Ishikawa (cell line): Measurements from ENCODE around the gene CUL9.

Source experiments
- CEBPB ChIP-seq: IDR thresholded peaks from 2 replicates; pipeline ENCODE4 v1.6.1; 2012
- CREB1 ChIP-seq: IDR thresholded peaks from 2 replicates; pipeline ENCODE4 v1.6.1; 2012; ENCODE audit warnings: low read depth
- EGR1 ChIP-seq: IDR thresholded peaks from 2 replicates; pipeline ENCODE4 v1.6.1; 2012
- EP300 ChIP-seq: IDR thresholded peaks from 2 replicates; pipeline ENCODE4 v1.6.1; 2012; ENCODE audit warnings: borderline replicate concordance
- FOXM1 ChIP-seq: IDR thresholded peaks from 2 replicates; pipeline ENCODE4 v1.6.1; 2012; ENCODE audit warnings: low read depth, borderline replicate concordance
- NFIC ChIP-seq: IDR thresholded peaks from 2 replicates; pipeline ENCODE4 v1.6.1; 2012
- RAD21 ChIP-seq: IDR thresholded peaks from 2 replicates; pipeline ENCODE4 v1.6.1; 2012; ENCODE audit warnings: low read depth
- REST ChIP-seq: IDR thresholded peaks from 2 replicates; pipeline ENCODE4 v1.6.1; 2012; ENCODE audit warnings: low read depth, mild to moderate bottlenecking
- TAF1 ChIP-seq: IDR thresholded peaks from 2 replicates; pipeline ENCODE4 v1.6.1; 2012; ENCODE audit warnings: low read depth, mild to moderate bottlenecking
- TCF12 ChIP-seq: IDR thresholded peaks from 2 replicates; pipeline ENCODE4 v1.6.1; 2012; ENCODE audit warnings: low read depth
- TEAD4 ChIP-seq: IDR thresholded peaks from 2 replicates; pipeline ENCODE4 v1.6.1; 2012
- USF1 ChIP-seq: IDR thresholded peaks from 2 replicates; pipeline ENCODE4 v1.6.1; 2012
- YY1 ChIP-seq: IDR thresholded peaks from 2 replicates; pipeline ENCODE4 v1.6.1; 2012; ENCODE audit warnings: low read depth
- ZBTB7A ChIP-seq: IDR thresholded peaks from 2 replicates; pipeline ENCODE4 v1.6.1; 2012; ENCODE audit warnings: low read depth
- TF ChIP-seq, protein P1 (sequence below): IDR thresholded peaks from 2 replicates; pipeline ENCODE4 v1.6.1; 2012

Gene CUL9

DNA sequence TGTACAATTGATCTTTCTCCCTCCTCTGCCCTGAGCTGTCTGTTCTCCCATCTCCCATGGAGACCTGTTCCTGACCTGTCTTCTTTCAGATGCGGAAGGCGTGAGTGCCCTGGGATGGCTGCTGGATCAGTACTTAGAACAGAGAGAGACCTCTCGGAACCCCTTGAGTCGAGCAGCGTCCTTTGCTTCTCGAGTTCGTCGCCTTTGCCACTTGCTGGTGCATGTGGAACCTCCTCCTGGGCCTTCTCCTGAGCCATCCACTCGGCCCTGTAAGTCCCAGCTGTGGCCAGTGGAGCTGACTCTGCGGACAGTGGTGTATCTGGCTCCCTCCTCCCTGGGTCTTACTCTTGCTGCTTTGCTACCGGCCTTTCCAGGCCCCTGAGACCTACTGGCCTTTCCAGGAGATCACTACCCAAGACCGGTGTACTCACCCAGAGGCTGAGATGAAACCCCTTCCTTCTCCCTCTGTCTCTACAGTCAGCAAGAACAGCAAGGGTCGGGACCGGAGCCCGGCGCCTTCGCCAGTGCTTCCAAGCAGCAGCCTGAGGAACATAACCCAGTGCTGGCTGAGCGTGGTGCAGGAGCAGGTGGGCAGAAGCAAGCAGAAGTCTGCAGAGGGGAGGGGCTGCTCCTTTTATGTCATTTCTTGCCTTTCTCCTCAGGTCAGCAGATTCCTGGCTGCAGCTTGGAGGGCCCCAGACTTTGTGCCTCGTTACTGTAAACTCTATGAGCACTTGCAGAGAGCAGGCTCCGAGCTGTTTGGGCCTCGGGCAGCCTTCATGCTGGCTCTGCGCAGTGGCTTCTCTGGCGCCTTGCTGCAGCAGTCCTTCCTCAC is 22.5 kb downstream of the CUL9 start:
- no peak for TF ChIP-seq EGR1
- TF ChIP-seq TCF12 = no peak
- TF ChIP-seq USF1 = no peak
- no peak for TF ChIP-seq TAF1
- TF ChIP-seq CREB1 = no peak
- TF ChIP-seq NFIC = no peak
- TF ChIP-seq EP300 = no peak
- no peak for TF ChIP-seq ZBTB7A
- TF ChIP-seq CEBPB = no peak
- TF ChIP-seq, protein P1, sequence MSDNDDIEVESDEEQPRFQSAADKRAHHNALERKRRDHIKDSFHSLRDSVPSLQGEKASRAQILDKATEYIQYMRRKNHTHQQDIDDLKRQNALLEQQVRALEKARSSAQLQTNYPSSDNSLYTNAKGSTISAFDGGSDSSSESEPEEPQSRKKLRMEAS = no peak
- TF ChIP-seq RAD21 = no peak
- no peak for TF ChIP-seq FOXM1
- no peak for TF ChIP-seq REST
- TF ChIP-seq YY1 = no peak
- no peak for TF ChIP-seq TEAD4

DNA sequence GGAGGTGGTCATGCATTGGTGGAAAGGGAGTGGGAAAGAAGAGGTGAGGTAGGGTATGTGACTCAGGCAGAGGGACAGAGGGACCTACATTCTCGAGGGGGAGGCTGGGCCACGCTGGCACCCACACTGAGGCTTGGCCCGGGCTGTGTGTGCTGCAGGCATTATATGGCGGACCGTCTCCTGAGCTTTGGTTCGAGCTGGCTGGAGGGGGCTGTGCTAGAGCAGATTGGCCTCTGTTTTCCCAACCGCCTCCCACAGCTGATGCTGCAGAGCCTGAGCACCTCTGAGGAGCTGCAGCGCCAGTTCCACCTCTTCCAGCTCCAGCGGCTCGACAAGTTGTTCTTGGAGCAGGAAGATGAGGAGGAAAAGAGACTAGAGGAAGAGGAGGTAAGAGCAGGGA is 23.9 kb downstream of the CUL9 start:
- TF ChIP-seq FOXM1 = no peak
- no peak for TF ChIP-seq USF1
- no peak for TF ChIP-seq TCF12
- TF ChIP-seq RAD21 = no peak
- TF ChIP-seq TEAD4 = no peak
- no peak for TF ChIP-seq CEBPB
- no peak for TF ChIP-seq CREB1
- TF ChIP-seq EGR1 = no peak
- no peak for TF ChIP-seq YY1
- TF ChIP-seq EP300 = no peak
- TF ChIP-seq, protein P1 = no peak
- no peak for TF ChIP-seq NFIC
- TF ChIP-seq REST = no peak
- TF ChIP-seq TAF1 = no peak
- TF ChIP-seq ZBTB7A = no peak

- TF ChIP-seq EGR1 (no peak), TAF1 (no peak), REST (no peak), TEAD4 (no peak), CREB1 (no peak), USF1 (no peak), FOXM1 (no peak), EP300 (no peak), TCF12 (no peak), RAD21 (no peak), CEBPB (no peak), ZBTB7A (no peak)
- TF ChIP-seq, protein P1 = no peak
Measured at GRCh38 chr6:43207286-43207685, 25.3 kb downstream of the CUL9 start.
